Adipose tissue (tissue), 3 donors: ENCODE data around the gene ZNF33B. TPM values are rescaled to one million over a fixed set of nuclear protein-coding genes. Genes with fewer than 3 reads are reported as not detected.
"Not testable (repeated sequence)": the region's sequence is repeated elsewhere in the genome, so short reads cannot be mapped to it uniquely, and the experiment has no call there.

ENCODE experiments used
- H3K27ac ChIP-seq: one replicate; pipeline ENCODE4 v1.5.1; 2013; ENCODE audit warnings: low read depth, low read length
- WGBS, 3 donors: extraction: QIAGEN DNeasy Blood & Tissue Kit; methylation state at CpG; one replicate each; pipeline ENCODE4 v1.1.7; 2013; 5-methylcytosine and 5-hydroxymethylcytosine counted together
- polyA plus RNA-seq, 3 donors: library from polyadenylated mRNA; stranded (reverse); fragments of 200-250 nt; gene quantifications; one replicate each; pipeline ENCODE4 v1.2.3, GENCODE V29; 2013
- donor health status: healthy with polysubstance abuse.
- donor health status: Bipolar disorder and iron deficiency.
- donor health status: healthy.

ZNF33B gene
- polyA plus RNA-seq = 10 to 100 TPM in 1 of 3 donors, 1 to 10 TPM in 2; 3.8 to 45.8 (median 8.3) TPM

- WGBS, 3 donors = 0 to 1% (median 0%) methylated on average over 62 of the region's 62 CpGs
- no peak within 1 kb of the TSS for H3K27ac ChIP-seq
Observed at GRCh38 chr10:42638055-42638820, at the start of gene ZNF33B. Gene ZNF33B (minus strand): TSS chr10:42638570. CDS start chr10:42636928, 1,642 bp downstream.

GRCh38 chr10:42684517-42684916 lies 46.1 kb upstream of the ZNF33B start:
- no peak overlapping the region for H3K27ac ChIP-seq
- WGBS, 3 donors = 70 to 83% (median 77%) methylated on average over 2 of the region's 2 CpGs

- 68 to 95% (median 70%) methylated on average over 1 of the region's 1 CpG for WGBS, 3 donors
Observed at GRCh38 chr10:42680267-42680666, 41.9 kb upstream of the ZNF33B start.

DNA sequence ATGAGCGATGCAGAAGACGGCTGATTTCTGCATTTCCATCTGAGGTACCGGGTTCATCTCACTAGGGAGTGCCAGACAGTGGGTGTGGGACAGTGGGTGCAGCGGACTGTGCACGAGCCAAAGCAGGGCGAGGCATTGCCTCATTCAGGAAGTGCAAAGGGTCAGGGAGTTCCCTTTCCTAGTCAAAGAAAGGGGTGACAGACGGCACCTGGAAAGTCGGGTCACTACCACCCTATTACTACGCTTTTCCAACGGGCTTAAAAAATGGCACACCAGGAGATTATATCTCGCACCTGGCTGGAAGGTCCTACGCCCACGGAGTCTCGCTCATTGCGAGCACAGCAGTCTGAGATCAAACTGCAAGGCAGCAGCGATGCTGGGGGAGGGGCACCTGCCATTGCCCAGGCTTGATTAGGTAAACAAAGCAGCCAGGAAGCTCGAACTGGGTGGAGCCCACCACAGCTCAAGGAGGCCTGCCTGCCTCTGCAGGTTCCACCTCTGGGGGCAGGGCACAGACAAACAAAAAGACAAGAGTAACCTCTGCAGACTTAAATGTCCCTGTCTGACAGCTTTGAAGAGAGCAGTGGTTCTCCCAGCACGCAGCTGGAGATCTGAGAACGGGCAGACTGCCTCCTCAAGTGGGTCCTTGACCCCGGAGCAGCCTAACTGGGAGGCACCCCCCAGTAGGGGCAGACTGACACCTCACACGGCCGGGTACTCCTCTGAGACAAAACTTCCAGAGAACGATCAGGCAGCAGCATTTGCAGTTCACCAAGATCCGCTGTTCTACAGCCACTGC lies 27.0 kb upstream of the ZNF33B start:
- WGBS, 3 donors = 81 to 86% (median 85%) methylated on average over 22 to 24 of the region's 24 CpGs
- H3K27ac ChIP-seq = not testable (repeated sequence)

More at GRCh38 chr10:42680267-42680666, 41.9 kb upstream of the ZNF33B start:
- H3K27ac ChIP-seq = no peak overlapping the region

DNA sequence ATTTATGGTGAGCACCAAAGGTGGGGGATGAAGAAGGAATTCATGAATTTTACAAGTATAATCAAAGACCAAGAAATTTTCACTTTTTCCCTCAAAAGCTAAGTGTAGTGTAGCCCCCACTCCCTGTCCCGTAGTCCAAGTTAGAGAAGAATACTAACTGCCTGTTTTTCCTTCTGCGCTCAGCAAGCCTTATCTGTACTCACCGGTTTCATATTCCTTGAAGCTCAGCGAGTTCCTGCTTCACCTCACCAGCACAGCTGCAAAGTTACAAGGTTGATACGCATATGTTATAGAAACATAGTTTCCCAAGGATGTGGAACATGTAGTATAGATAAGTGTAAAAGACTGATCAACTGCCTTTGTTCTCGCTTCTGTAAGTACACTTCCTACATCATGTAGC lies 16.0 kb upstream of the ZNF33B start:
- 33 to 80% (median 75%) methylated on average over 6 of the region's 6 CpGs for WGBS, 3 donors
- H3K27ac ChIP-seq = no peak overlapping the region

GRCh38 chr10:42652858-42653257 lies 14.5 kb upstream of the ZNF33B start:
- H3K27ac ChIP-seq = no peak overlapping the region
- WGBS, 3 donors = 28 to 52% (median 47%) methylated on average over 2 of the region's 2 CpGs

DNA sequence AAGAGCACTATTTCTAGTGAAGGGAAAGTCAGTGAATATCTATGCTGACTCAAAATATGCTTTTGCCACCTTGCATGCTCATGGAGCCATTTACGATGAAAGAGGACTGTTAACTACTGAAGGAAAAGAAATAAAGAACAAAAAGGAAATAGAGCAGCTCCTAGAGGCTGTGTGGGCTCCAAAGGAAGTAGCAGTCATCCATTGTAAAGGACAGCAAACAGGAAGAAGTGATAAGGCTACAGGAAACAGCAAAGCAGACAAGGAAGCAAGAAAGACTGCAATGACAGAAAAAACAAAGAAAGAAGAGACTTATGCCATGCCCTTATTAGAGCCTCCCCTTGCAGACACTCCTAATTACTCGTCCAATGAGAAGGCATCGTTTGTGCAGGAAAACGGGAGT lies 12.0 kb upstream of the ZNF33B start:
- 64 to 88% (median 73%) methylated on average over 4 of the region's 4 CpGs for WGBS, 3 donors

GRCh38 chr10:42648512-42648911 lies 10.1 kb upstream of the ZNF33B start:
- no peak overlapping the region for H3K27ac ChIP-seq
- WGBS, 3 donors = 57 to 89% (median 65%) methylated on average over 2 of the region's 2 CpGs

More for the DNA sequence above, 12.0 kb upstream of the ZNF33B start:
- H3K27ac ChIP-seq = no peak overlapping the region

GRCh38 chr10:42646687-42647640 lies 8.6 kb upstream of the ZNF33B start:
- WGBS, 3 donors = 69 to 85% (median 84%) methylated on average over 11 of the region's 11 CpGs

GRCh38 chr10:42646214-42646613 lies 7.8 kb upstream of the ZNF33B start:
- no peak overlapping the region for H3K27ac ChIP-seq
- 74 to 83% (median 82%) methylated on average over 4 of the region's 4 CpGs for WGBS, 3 donors

More at GRCh38 chr10:42646687-42647640, 8.6 kb upstream of the ZNF33B start:
- H3K27ac ChIP-seq = no peak overlapping the region

- WGBS, 3 donors = 69 to 88% (median 86%) methylated on average over 12 of the region's 12 CpGs
- no peak overlapping the region for H3K27ac ChIP-seq
Observed at GRCh38 chr10:42645516-42645915, 7.1 kb upstream of the ZNF33B start.

GRCh38 chr10:42645103-42645502 lies 6.7 kb upstream of the ZNF33B start:
- 26 to 69% (median 54%) methylated on average over 4 of the region's 4 CpGs for WGBS, 3 donors
- H3K27ac ChIP-seq = no peak overlapping the region

GRCh38 chr10:42640610-42641229 lies 2.4 kb upstream of the ZNF33B start:
- no peak overlapping the region for H3K27ac ChIP-seq
- whole genome bisulfite sequencing, 3 donors = 64 to 78% (median 77%) methylated on average over 8 of the region's 8 CpGs

- H3K27ac ChIP-seq = no peak overlapping the region
Observed at GRCh38 chr10:42638821-42639270, 476 bp upstream of the ZNF33B start.

DNA sequence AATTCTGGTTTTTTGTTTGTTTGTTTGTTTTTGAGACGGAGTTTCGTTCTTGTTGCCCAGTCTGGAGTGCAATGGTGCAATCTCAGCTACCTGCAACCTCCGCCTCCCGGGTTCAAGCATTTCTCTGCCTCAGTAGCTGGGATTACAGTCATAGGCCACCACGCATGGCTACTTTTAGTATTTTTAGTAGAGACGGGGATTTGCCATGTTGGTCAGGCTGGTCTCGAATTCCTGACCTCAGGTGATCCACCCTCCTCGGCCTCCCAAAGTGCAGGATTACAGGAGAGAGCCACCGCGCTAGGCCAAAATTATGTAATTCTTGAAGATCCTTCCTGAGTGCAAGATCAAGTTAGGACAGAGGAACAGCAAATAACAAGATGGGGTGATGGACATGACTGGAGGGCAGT lies 719 bp downstream of the ZNF33B start:
- no peak overlapping the region for H3K27ac ChIP-seq
- 11 to 31% (median 28%) methylated on average over 10 of the region's 10 CpGs for WGBS, 3 donors

More at GRCh38 chr10:42638821-42639270, 476 bp upstream of the ZNF33B start:
- WGBS, 3 donors = 1% methylated on average over 6 of the region's 6 CpGs

- no peak overlapping the region for H3K27ac ChIP-seq
- WGBS, 3 donors = 22 to 68% (median 64%) methylated on average over 3 of the region's 3 CpGs
Observed at GRCh38 chr10:42637142-42637541, 1.2 kb downstream of the ZNF33B start.

GRCh38 chr10:42635098-42635497 lies 3.3 kb downstream of the ZNF33B start:
- 94 to 98% (median 96%) methylated on average over 4 of the region's 4 CpGs for WGBS, 3 donors
- no peak overlapping the region for H3K27ac ChIP-seq

DNA sequence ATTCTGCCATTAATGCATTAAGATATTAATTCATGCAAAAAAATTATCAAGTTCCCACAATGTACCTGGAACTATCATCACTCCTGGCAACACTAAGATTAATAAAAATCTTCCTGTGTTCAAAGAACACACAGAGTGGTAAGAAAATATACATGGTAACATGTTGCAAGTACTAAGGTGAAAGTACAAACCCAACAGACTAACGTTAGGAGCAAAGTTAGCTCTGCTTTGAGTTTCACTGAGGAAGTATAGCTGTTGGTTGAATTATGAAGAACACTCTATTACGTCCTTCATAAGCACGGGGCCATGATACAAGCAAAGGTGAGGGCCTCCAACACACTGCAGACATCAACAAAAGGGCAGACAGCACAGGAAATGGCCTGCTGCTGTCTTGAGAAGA lies 5.8 kb downstream of the ZNF33B start:
- H3K27ac ChIP-seq = no peak overlapping the region

More for the DNA sequence above, 5.8 kb downstream of the ZNF33B start:
- WGBS, 3 donors = 76 to 88% (median 86%) methylated on average over 3 of the region's 3 CpGs
